Measurements from ENCODE around the gene RSU1.

Gene RSU1

DNA sequence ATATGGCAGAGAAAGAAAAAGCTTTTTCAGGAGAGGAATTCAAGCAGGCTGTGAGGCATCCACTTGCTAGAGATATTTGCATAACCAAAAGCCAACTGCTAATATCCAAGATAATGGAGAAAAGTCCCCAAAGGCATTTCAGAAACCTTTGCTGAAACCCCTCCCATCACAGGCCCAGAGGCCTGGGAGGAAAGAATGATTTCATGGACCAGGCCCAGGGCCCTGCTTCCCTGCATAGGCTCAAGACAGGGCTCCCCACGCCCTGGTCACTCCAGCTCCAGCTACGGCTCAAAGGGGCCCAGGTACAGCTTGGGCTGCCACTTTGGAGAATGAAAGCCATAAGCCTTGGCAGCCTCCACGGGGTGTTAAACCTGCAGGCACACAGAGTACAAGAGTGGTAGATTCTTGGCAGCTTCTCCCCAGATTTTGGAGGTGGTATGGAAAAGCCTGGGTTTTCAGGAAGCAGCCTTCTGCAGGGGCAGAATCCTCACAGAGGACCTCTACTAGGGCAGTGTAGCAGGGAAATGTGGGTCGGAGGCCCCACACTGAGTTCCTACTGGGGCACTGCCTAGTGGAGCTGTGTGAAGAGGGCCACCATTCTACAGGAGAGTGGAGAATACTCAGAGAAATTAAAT is 5.6 kb upstream of the RSU1 start:
- DNase-seq (ENCODE audit: low read depth in 1 of 2, low spot score in 1 of 2) = no peak

DNA sequence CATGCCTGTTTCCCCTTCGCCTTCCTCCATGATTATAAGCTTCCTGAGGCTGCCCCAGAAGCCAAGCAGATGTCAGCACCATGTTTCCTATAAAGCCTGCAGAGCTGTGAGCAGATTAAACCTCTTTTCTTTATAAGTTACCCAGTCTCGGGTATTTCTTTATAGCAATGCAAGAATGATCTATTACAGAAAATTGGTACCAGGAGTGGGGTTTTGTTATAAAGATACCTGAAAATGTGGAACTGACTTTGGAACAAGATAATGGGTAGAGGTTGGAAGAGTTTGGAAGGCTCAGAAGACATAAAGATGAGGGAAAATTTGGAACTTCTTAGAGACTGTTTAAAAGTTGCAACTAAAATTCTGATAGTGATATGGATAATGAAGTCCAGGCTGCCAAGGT is 4.8 kb upstream of the RSU1 start:
- DNase-seq (ENCODE audit: low read depth in 1 of 2, low spot score in 1 of 2) = no peak

DNA sequence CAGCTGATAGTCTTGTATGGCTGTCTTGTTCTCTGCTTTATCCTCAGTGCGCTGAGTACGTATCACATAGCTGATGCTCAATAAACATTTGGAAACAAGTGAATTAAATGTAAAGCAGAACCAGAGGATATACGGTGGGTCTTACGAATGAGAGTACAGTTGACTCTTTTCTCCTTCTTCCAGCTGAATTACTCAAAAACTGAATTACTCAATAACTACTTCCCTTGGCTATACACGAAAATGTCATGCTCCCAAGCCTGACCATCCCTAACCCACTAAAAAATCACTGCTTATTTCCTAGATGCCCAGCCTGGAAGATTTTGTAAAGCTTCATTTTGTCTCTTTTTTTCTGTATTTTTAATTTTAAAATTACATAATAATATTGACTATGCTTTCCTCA is 3.2 kb upstream of the RSU1 start:
- DNase-seq (ENCODE audit: low read depth in 1 of 2, low spot score in 1 of 2) = no peak

DNA sequence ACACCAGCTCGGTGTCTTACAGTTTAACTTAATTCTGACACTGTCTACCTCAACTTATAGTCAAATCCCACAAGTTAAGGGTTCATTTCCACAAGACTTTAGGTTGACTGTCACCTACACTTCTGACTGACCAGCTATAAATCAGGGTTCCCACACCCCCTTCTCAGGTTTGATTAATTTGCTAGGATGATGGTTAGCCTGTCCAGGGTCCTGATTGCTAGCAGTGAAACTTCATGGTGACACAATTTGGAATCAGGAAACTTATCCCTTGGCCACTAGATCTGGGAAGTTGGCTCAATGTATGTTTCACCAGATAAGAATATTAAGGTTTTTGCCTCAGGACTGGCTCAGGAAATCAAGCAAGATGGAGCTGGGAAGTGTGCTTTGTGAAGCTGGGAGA is 2.8 kb upstream of the RSU1 start:
- DNase-seq (ENCODE audit: low read depth in 1 of 2, low spot score in 1 of 2) = no peak

DNA sequence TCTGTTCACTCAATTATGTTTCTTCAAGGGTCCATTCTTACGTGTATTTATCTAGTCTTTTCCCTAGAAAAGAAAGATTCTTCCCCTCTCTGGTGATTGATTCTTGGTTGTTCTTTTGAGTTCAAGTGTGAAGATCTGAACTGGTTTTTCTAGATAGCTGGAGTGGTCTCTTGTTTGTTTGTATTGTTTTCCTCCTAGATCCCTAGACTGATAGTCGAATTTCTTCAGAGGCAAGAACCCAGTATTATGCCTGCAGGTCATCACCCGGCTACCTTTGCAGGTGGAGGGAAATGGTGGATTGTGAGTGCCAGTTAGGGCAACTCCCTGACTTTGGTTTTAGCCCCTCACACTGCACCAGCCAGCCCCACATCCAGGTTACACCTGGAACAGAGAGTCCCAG is 2.2 kb upstream of the RSU1 start:
- DNase-seq (ENCODE audit: low read depth in 1 of 2, low spot score in 1 of 2) = no peak

DNA sequence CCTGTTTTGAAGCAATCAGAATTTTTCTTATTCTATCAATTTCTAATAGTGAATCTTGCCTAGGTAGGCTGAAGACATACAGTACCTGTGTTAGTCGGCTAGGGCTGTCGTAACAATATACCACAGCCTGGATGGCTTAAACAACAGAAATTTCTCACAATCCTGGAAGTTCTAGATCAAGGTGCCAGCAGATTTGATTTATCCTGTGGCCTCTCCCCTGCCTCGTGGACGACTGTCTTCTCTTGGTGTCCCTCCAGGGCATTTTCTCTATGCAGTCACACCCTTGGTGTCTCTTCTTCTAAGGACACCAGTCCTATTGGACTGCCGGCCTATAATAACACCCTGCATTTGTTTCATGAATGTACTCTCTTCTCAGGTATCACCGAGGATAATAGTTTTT is 1.8 kb upstream of the RSU1 start:
- DNase-seq (ENCODE audit: low read depth in 1 of 2, low spot score in 1 of 2) = no peak

DNA sequence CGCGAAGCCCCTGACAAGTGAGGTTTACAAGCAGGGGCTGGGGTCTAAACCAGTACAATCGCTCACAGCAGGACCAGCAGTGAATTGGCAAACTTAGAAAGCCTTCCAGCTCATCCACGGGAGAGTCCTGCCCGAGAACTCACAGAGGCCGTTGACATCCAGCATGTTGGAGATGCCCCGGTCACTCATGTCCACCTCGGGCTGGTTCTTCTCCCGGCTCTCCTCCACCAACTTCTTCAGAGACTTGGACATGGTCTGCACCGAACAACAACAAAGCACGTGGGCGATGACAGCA is 447 bp downstream of the RSU1 start:
- DNase-seq (ENCODE audit: low read depth in 1 of 2, low spot score in 1 of 2) = no peak

DNA sequence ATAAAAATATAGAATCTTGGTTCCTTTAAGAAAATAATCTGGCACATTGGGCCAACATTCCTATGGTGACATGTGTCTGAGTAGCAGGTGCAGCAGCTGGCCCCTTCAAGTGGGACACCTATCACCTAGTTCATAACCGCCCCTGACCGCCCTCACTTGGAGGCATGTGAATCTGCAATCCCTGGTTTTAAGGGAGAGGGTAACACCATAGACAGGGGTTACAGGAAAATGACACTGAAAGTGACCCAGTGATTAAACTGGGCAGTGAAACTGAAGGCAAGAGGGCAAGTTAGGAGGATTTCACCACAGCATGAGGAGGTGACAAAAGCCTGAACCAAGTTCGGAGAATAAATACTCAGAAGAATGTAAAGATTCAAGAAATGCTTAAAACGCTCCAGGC is 1.1 kb downstream of the RSU1 start:
- DNase-seq (ENCODE audit: low read depth in 1 of 2, low spot score in 1 of 2) = no peak

DNA sequence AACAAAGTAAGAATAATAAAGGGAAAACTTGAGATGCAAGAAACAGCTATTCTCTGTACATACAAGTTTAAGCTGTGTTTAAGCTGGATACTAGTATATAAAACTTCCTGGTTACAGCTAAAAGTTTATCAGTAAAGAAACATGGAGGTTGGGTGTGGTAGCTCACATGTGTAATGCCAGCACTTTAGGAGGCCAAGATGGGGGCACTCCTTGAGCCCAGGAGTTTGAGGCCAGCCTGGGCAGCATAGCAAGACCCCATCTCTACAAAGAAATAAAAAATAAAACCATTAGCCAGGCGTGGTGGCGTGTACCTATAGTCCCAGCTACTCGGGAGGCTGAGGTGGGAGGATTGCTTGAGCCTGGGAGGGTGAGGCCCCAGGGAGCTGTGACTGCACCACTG is 3.2 kb downstream of the RSU1 start:
- no peak for DNase-seq (ENCODE audit: low read depth in 1 of 2, low spot score in 1 of 2)

DNA sequence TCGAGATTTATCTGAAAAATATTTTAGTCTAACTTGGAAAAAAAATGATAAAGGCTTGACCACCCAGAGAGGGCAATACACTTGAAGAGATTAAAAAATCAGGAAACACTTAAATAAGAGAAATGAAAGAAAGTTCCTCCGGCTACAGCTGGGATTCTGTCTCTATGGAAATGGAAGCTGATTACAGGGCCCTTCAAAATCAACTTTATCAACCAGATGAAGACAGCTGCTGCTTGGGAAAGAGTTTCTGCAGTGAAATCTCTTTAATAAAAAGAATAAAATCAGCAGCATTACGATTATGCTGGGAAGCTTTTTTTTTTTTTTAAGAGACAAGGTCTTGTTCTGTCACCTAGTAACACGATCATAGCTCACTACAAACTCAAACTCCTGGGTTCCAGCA is 4.5 kb downstream of the RSU1 start:
- DNase-seq (ENCODE audit: low read depth in 1 of 2, low spot score in 1 of 2) = no peak

DNA sequence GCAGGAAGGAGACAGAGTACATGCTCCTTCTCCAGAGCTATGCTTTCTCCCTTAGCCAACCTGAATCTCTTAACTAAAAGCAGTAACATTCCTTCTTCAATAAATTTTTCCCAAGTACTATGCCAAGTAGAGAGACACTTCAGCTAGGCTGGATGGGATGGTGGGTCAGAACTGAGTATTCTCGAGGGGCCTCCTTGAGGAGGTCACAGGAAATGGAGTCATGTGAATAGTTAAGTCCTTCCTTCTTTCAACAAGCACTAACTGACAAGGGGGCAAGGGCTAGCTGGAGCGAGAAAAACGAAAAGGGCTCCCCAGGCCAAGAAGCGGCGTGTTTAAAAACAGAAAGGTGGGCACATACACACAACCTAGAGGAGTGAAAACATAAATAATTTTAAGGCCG is 5.5 kb downstream of the RSU1 start:
- no peak for DNase-seq (ENCODE audit: low read depth in 1 of 2, low spot score in 1 of 2)

DNA sequence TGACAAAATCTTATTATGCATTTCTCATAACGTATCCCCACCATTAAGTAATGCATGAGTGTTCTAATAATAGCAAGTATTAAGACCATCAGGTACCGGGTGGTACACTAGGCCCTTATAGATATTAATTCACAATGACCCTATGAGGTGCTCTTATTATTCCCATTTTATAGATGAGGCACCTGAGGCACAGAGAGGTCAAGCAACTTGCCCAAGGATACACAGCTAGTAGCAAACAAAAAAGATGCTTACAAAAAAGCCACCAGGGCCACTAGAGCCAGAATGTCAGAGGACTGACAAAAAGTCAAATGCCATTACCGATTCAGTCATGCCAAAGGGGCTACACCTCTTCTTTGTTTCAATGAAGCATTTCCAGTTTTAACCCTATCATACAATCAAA is 5.9 kb downstream of the RSU1 start:
- DNase-seq (ENCODE audit: low read depth in 1 of 2, low spot score in 1 of 2) = no peak

DNA sequence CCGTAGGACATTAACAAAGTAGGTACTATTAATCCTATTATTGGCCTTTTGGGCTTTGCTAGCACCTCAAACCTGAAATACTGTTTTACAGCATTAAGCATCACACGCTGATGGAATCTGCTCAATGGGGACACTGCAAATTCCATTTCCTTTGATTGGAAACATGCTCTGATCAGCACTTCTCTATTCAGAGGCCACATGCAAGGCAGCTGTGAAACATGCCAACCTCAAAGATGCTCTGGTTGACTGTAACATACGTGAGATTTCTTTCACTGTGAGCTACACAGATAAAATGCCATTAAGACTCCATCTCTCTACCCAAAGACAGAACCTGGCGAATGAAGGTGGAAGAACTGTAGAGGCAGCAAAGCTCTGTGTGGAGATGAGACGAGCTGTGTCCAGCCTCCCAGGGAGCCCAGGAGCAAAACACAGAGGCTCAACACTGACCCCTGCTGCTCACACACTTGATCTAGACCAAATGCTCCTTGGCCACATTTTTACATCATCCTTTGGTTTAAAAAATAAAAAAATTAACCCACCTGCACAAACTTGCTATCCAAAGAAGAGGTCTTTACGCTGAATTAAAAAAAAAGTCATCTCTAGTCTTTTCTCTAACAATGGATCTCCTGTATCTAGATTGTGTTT is 8.0 kb downstream of the RSU1 start:
- DNase-seq (ENCODE audit: low read depth in 1 of 2, low spot score in 1 of 2) = no peak

DNA sequence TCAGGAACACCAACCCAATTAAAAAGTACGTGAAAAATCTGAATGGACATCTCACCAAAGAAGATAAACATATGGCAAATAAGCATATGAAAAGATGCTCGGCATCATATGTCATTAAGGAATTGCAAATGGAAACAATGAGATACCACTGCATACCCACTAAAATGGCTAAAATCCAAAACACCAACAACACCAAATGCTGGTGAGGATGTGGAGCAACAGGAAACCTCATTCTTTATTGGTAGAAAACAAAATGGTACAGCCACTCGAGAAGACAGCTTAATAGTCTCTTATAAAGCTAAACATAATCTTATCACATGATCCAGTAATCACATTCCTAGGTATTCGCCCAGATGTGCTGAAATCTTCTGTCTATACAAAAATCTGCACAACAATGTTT is 13.1 kb downstream of the RSU1 start:
- DNase-seq (ENCODE audit: low read depth in 1 of 2, low spot score in 1 of 2) = no peak

DNA sequence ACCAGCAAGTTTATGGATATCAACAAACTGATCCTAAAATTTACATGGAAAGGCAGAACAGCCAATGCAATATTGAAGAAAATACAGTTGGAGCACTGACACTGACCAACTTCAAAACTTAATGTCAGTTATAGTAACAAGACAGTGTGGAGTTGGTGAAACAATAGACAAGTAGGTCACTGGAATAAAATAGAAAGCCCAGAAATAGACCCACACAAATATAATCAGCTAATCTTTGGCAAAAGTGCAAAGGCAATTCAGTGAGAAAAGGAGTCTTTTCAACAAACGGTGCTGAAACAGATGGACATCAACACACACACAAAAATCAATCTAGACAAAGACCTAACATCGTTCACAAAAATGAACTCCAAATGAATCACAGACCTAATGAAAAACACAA is 13.8 kb downstream of the RSU1 start:
- DNase-seq (ENCODE audit: low read depth in 1 of 2, low spot score in 1 of 2) = no peak

DNA sequence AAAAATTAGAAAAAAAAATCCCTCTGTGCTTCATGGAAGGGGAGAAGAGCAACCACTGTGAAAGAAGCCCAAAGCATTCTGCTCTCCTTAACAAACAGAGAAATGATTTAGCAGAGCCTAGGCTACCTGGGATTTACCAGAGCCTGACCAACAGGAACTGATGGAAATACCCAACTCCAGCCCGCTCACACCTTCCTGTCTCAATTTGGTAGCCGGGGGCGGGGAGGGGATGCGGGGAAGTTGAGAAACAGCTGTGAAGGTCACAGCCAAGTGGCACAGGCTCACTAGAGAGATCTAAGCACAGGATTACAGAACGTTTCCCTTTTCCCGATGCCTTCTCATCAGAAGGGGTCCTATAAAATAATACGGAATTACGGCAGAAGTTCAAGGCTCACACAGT is 17.6 kb downstream of the RSU1 start:
- no peak for DNase-seq (ENCODE audit: low read depth in 1 of 2, low spot score in 1 of 2)

DNA sequence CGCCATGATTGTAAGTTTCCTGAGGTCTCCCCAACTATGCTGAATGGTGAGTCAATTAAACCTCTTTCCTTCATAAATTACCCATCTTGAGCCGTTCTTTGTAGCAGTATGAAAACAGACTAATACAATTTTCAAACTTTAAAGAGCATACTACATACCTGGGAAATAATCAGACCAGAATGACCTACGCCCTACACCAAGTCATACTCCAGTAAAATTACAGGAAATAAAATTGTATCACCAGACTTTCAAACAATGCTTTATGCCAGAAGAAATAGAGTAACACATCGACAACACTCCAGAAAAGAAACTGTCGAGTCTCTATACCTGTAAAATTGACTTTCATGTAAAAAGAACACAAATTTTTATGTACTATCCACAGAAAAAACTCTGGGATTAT is 18.7 kb downstream of the RSU1 start:
- no peak for DNase-seq (ENCODE audit: low read depth in 1 of 2, low spot score in 1 of 2)

DNA sequence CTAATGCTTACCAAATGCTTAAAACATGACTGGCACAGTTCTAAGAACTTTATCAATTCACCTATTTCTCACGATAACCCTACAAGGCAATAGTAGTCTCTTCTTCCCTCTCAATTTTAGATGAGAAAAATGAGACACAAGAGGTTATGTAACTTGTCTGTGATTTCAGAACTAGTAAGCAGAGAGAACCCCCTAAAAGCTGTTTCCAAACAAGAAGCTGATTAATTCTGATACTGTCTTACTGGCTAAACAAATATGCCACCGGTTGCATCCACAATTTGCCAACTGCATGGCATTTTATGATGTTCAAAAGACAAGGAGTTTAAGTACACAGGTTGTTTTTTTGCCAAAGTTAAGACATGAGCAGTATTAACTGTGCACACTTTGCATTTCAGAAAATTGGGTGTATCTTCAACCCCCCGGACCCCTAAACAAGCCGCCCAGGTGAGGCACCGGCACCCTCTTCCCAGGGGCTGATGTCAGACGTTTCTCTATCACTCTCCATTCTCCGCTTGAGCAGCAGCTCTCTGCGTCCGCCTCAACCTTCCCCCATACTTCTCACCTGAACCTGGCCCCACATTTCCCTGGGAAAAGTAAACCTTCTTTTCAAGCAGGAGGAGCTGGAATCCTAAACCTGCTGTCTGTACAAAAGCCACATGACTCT is 21.7 kb downstream of the RSU1 start:
- DNase-seq (ENCODE audit: low read depth in 1 of 2, low spot score in 1 of 2) = no peak

DNA sequence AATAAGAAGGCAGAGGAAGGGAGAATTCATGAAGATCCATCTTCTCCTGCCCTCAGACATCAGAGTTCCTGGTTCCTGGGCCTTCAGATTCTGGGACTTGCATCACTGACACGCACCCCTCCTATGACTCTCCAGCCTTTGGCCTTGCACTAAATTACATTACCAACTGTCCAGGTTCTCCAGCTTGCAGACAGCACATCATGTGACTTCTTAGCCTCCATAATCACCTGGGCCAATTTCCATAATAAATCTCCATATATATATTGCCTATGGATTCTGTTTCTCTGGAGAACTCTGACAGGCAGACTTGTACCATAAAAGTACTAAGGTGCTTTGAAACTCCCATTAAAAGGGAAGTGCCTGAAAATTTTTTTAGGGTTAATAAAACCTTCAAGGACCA is 23.2 kb downstream of the RSU1 start:
- DNase-seq (ENCODE audit: low read depth in 1 of 2, low spot score in 1 of 2) = no peak

DNA sequence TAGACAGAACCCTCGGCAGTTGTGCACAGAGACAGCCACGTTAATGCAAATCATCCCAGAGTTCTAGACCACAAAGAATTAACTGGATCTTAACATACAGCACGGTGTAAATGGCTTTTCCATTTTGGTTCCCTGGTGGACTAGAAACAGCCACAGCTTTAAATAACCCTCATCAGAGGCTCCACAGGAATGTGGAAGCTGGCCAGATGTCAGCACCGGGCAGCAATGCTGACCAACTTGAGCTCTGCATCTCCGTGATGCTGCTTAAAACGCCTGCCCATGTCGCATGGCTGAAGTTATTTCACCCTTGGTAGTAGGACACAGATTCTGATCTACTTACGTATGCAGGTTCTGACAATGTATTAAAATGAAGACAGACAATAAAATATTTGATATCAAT is 24.5 kb downstream of the RSU1 start:
- no peak for DNase-seq (ENCODE audit: low read depth in 1 of 2, low spot score in 1 of 2)

DNA sequence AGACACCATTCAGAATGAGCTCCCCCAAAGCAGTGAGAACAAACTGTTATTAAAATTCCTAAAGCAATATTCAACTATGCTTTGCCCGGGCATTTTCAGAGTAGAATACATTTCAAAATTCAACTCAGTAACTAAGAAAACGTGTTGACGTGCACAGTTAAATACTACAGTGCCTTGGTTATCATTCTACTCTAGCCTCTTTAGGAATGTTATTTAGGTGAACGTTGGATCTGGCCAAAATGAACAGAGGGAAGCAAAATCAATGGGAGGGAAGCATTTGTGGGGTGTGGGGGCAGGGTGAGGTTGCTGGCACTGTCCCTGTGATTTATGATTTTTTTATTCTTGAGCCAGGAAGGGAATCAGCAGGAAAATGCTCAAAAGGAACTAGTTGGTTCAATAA is 27.5 kb downstream of the RSU1 start:
- DNase-seq (ENCODE audit: low read depth in 1 of 2, low spot score in 1 of 2) = no peak

DNA sequence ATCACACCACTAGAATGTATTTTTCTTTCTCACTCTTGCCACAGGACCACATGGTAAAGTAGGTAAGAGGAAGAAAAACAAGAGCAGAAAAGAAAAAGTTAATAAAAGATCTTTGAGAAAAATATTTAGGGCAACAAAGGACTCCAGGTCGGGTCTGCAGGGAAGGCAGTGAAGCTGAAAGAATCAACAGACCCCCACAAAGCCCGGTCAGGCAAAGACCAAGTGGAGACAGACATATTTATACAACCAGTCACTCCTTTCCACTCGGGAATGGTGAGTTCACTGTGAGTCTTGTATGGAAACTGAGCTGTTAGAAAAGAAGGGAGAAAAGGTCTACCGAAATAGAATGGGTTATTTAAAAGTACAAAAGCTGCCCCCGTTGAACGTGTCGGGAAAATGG is 28.0 kb downstream of the RSU1 start:
- no peak for DNase-seq (ENCODE audit: low read depth in 1 of 2, low spot score in 1 of 2)

DNA sequence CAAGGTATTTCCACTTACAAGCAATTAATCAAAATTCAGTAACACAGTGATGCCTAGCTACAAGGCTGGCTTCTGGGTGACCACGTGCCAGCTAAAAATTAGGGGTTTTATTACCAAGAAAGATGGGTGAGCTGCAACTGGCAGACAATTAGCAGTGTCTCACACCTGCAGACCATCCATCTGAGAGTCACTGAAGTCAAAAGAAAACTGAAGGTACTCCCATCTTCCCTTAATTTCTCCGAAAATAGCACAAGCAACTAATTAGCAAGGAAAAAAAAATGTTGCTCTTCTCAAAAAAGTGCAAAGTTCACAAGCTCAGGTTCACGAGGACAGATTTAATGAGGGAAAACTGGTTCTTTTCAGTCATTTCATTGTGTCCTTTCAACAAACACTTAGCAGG is 28.4 kb downstream of the RSU1 start:
- DNase-seq (ENCODE audit: low read depth in 1 of 2, low spot score in 1 of 2) = no peak

Data from stimulated activated CD4-positive, alpha-beta T cell treated with anti-CD3 and anti-CD28 coated beads, Interleukin-15, amount 100 ng/mL, for 1 hour (primary cell).